HEK293 (cell line): Measurements from ENCODE around the gene SP9.

ENCODE experiments used
- BCL11A ChIP-seq: fragments of 450-650 bp; formaldehyde crosslinking; IDR thresholded peaks from 2 replicates; pipeline ENCODE4 v1.5.1; 2016; ENCODE audit warnings: low read depth, missing biosample characterization, missing genetic modification characterization
- HOXD13 ChIP-seq: sonication (generic); formaldehyde crosslinking; IDR thresholded peaks from 2 replicates; pipeline ENCODE4 v1.8.0; 2022; ENCODE audit warnings: missing genetic modification reagents, borderline replicate concordance
- PBX3 ChIP-seq: sonication (generic); formaldehyde crosslinking; IDR thresholded peaks from 2 replicates; pipeline ENCODE4 v1.8.1; 2022; ENCODE audit warnings: mild to moderate bottlenecking, moderate library complexity, missing genetic modification reagents
- PRDM2 ChIP-seq: fragments of 450-650 bp; formaldehyde crosslinking; IDR thresholded peaks from 2 replicates; pipeline ENCODE4 v1.5.1; 2016; ENCODE audit warnings: missing biosample characterization, missing genetic modification characterization, borderline replicate concordance
- SP3 ChIP-seq: fragments of 450-650 bp; formaldehyde crosslinking; IDR thresholded peaks from 2 replicates; pipeline ENCODE4 v1.5.1; 2016; ENCODE audit warnings: missing biosample characterization, missing genetic modification characterization
- SP7 ChIP-seq: fragments of 450-650 bp; formaldehyde crosslinking; IDR thresholded peaks from 2 replicates; pipeline ENCODE4 v1.5.1; 2016; ENCODE audit warnings: missing biosample characterization, missing genetic modification characterization
- ZBTB11 ChIP-seq: fragments of 450-650 bp; formaldehyde crosslinking; conservative IDR thresholded peaks from 2 replicates; pipeline ENCODE4 v1.5.1; 2016; ENCODE audit warnings: low read depth, missing biosample characterization, missing genetic modification characterization
- ZBTB20 ChIP-seq: fragments of 450-650 bp; formaldehyde crosslinking; IDR thresholded peaks from 2 replicates; pipeline ENCODE4 v1.5.1; 2016; ENCODE audit warnings: missing biosample characterization, missing genetic modification characterization
- ZNF23 ChIP-seq: fragments of 450-650 bp; formaldehyde crosslinking; IDR thresholded peaks from 2 replicates; pipeline ENCODE4 v1.5.1; 2016; ENCODE audit warnings: missing biosample characterization, missing genetic modification characterization, borderline replicate concordance
- ZNF302 ChIP-seq: fragments of 450-650 bp; formaldehyde crosslinking; IDR thresholded peaks from 2 replicates; pipeline ENCODE4 v1.5.1; 2016; ENCODE audit warnings: missing biosample characterization, missing genetic modification characterization, low read depth
- ZNF473 ChIP-seq: fragments of 450-650 bp; formaldehyde crosslinking; IDR thresholded peaks from 2 replicates; pipeline ENCODE4 v1.5.1; 2017; ENCODE audit warnings: missing biosample characterization, missing genetic modification characterization
- ZNF510 ChIP-seq: fragments of 450-650 bp; formaldehyde crosslinking; IDR thresholded peaks from 2 replicates; pipeline ENCODE4 v1.5.1; 2018; ENCODE audit warnings: mild to moderate bottlenecking, missing genetic modification characterization, missing biosample characterization; ENCODE audit not compliant: insufficient replicate concordance
- ZNF561 ChIP-seq: fragments of 450-650 bp; IDR thresholded peaks from 2 replicates; pipeline ENCODE4 v1.5.1; 2018; ENCODE audit warnings: missing biosample characterization, missing genetic modification characterization, borderline replicate concordance
- ZNF571 ChIP-seq: fragments of 450-650 bp; formaldehyde crosslinking; IDR thresholded peaks from 2 replicates; pipeline ENCODE4 v1.5.0; 2017; ENCODE audit warnings: missing biosample characterization, missing genetic modification characterization
- ZNF600 ChIP-seq: fragments of 450-650 bp; formaldehyde crosslinking; IDR thresholded peaks from 2 replicates; pipeline ENCODE4 v1.5.1; 2016; ENCODE audit warnings: missing biosample characterization, missing genetic modification characterization
- ZSCAN30 ChIP-seq: fragments of 450-650 bp; IDR thresholded peaks from 2 replicates; pipeline ENCODE4 v1.5.1; 2018; ENCODE audit warnings: missing biosample characterization, mild to moderate bottlenecking, missing genetic modification characterization, moderate library complexity
- TF ChIP-seq, protein P1 (sequence below): fragments of 450-650 bp; formaldehyde crosslinking; IDR thresholded peaks from 2 replicates; pipeline ENCODE4 v1.5.1; 2016; ENCODE audit warnings: missing biosample characterization, missing genetic modification characterization
- TF ChIP-seq, protein P2 (sequence below): fragments of 450-650 bp; formaldehyde crosslinking; IDR thresholded peaks from 2 replicates; pipeline ENCODE4 v1.5.1; 2016; ENCODE audit warnings: missing biosample characterization, missing genetic modification characterization, low read depth
- TF ChIP-seq, protein P3 (sequence below): fragments of 450-650 bp; formaldehyde crosslinking; IDR thresholded peaks from 2 replicates; pipeline ENCODE4 v1.5.1; 2016; ENCODE audit warnings: missing biosample characterization, missing genetic modification characterization

The SP9 gene

DNA sequence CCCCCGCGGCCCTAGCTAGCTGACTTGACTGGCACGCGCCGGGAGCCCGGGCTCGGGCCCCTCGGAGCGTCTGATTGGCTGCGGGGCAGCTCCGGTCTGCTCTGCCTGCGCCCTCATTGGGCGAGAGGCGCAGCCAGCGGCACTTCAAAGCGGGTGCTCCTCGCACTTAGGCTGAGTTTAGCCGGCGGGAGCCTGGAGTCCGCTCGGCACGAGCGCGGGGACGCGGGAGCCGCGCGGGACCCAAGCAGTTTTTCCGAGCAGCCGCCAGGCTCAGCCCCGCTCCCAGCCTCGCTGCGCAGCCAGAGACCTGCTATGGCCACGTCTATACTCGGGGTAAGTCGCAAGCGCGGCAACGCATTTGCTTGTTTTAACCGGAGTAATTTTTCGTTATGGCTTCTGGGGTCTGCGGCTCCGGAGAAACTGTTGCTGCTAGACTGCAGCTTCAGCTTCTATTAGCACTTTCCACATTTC is at the start of gene SP9 (continued):
- TF ChIP-seq ZNF561 (tag by site-specific recombination): no peak
- TF ChIP-seq ZSCAN30 (tag by site-specific recombination): 0 out of 2 replicates have a peak, but pooled peaks have one; percentile 48
- TF ChIP-seq PRDM2 (tag by site-specific recombination): no peak
- TF ChIP-seq PBX3 (CRISPR knock-in tag): peak; percentile 48; the same call in 1 of the 2 replicates
- peak; percentile 12; the same call in 1 of the 2 replicates for TF ChIP-seq ZBTB20 (tag by site-specific recombination)
- no peak for TF ChIP-seq ZNF473
- no peak for TF ChIP-seq ZNF302
- TF ChIP-seq ZNF510 (tag by site-specific recombination): no peak
- peak; percentile 75 for TF ChIP-seq ZNF600 (tag by site-specific recombination)
- TF ChIP-seq ZNF571 (tag by site-specific recombination): no peak
- TF ChIP-seq, protein P1, sequence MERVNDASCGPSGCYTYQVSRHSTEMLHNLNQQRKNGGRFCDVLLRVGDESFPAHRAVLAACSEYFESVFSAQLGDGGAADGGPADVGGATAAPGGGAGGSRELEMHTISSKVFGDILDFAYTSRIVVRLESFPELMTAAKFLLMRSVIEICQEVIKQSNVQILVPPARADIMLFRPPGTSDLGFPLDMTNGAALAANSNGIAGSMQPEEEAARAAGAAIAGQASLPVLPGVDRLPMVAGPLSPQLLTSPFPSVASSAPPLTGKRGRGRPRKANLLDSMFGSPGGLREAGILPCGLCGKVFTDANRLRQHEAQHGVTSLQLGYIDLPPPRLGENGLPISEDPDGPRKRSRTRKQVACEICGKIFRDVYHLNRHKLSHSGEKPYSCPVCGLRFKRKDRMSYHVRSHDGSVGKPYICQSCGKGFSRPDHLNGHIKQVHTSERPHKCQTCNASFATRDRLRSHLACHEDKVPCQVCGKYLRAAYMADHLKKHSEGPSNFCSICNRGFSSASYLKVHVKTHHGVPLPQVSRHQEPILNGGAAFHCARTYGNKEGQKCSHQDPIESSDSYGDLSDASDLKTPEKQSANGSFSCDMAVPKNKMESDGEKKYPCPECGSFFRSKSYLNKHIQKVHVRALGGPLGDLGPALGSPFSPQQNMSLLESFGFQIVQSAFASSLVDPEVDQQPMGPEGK (tag by site-specific recombination): no peak
- no peak for TF ChIP-seq SP3 (tag by site-specific recombination)
- no peak for TF ChIP-seq HOXD13 (CRISPR knock-in tag)
- TF ChIP-seq ZBTB11 (tag by site-specific recombination): 0 out of 2 replicates have a peak, but pooled peaks have one; percentile 19
- TF ChIP-seq SP7: 0 out of 2 replicates have a peak, but pooled peaks have one; percentile 17
- no peak for TF ChIP-seq ZNF23
- TF ChIP-seq, protein P2, sequence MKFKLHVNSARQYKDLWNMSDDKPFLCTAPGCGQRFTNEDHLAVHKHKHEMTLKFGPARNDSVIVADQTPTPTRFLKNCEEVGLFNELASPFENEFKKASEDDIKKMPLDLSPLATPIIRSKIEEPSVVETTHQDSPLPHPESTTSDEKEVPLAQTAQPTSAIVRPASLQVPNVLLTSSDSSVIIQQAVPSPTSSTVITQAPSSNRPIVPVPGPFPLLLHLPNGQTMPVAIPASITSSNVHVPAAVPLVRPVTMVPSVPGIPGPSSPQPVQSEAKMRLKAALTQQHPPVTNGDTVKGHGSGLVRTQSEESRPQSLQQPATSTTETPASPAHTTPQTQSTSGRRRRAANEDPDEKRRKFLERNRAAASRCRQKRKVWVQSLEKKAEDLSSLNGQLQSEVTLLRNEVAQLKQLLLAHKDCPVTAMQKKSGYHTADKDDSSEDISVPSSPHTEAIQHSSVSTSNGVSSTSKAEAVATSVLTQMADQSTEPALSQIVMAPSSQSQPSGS (tag by site-specific recombination): no peak
- no peak for TF ChIP-seq BCL11A (tag by site-specific recombination)
- TF ChIP-seq, protein P3, sequence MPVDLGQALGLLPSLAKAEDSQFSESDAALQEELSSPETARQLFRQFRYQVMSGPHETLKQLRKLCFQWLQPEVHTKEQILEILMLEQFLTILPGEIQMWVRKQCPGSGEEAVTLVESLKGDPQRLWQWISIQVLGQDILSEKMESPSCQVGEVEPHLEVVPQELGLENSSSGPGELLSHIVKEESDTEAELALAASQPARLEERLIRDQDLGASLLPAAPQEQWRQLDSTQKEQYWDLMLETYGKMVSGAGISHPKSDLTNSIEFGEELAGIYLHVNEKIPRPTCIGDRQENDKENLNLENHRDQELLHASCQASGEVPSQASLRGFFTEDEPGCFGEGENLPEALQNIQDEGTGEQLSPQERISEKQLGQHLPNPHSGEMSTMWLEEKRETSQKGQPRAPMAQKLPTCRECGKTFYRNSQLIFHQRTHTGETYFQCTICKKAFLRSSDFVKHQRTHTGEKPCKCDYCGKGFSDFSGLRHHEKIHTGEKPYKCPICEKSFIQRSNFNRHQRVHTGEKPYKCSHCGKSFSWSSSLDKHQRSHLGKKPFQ (tag by site-specific recombination): no peak
